Heart left ventricle (tissue), 13 donors: ENCODE data around the gene NELFB.

ENCODE experiments used
- CTCF ChIP-seq, 12 donors: fragments of 200-600 bp; sonication (generic) in 4 of 12; IDR thresholded peaks; one replicate each; pipeline versions ENCODE4 v1.5.0 to v1.8.0; 2018 to 2022; ENCODE audit warnings: antibody characterized with exemption in 12 of 12, mild to moderate bottlenecking in 5 of 12
- POLR2A ChIP-seq, 2 donors: fragments of 450-650 bp; IDR thresholded peaks; one replicate each; pipeline ENCODE4 v1.6.1; 2017; ENCODE audit warnings: antibody characterized with exemption in 2 of 2, mild to moderate bottlenecking in 2 of 2, moderate library complexity in 2 of 2
- donor health status: ischemic (EF 13 %, LVEDD 7.1; RV severe dilation, severe dysfunction).
- donor health status: DM: no; HTN: yes; CAD: no.
- donor health status: DM: no; HTN: no; CAD: no.
- donor health status: ischemic (EF 25% LVEDD 6.9; RV normal size, moderate dysfunction).
- donor health status: ischemic (EF 25% LVEDD 5.7; RV mildly dilated, moderate dysfunction).
- donor health status: ischemic (EF 35%, LVEDD 5.7; RV mildly dilated, moderate dysfunction).
- donor health status: nonischemic (EF 11% LVEDD 7.7; RV severe dilation, severe dysfunction).
- donor health status: DM: yes; HTN: yes; CAD: no.
- donor health status: PGD.
- donor health status: ischemic (EF 29% LVEDD 5.4; RV normal size, mild dysfunction).
- donor health status: nonischemic (EF 23%, LVEDD 6.1; RV moderate dilation, normal function).

DNA sequence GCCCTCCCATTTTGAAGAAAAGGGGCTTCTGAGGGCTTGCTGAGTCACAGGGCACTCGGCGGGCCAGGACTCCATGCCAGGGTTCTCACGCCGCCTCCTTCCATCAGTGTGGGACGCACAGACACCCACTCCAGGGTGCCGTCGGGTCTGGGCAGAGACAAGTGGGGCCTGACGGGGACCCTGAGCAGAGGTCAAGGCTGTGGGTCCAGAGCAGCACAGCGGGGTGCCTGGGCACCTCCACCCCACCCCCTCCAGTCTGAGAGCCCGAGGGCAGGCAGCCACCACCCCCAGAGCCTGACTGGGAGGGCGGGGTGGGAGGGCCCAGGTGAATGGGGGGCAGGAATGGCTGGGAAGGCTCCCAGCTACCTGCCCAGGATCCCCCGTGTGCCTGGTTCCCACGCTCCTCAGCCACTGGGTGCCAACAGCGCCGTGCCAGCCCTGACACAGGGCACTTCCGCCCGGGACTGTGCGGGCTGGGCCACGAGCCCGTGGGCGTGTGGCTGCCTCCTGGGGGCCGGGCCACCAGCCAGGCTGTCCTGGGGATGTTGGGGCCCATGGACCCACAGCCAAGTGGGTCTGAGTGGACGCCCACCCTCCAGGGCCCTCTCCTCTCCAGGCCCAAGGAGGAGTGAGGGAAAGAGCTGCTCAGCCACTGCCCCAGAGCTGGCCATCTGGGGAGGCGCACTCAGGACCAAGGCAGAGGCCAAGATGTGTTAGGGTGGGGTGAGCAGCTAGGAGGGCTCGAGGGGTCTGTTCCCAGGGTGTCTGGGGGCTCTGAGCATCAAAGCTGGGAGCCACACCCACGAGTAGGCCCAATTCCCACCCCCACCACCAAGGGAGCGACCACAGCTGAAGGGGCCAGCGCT, 57.1 kb downstream of the NELFB start:
- no peak for TF ChIP-seq CTCF (IDR thresholded peaks at IDR 0.05)
- no peak for TF ChIP-seq POLR2A (IDR thresholded peaks at IDR 0.05)
